DMS53 (cell line): ENCODE measurements around the gene HNRNPC.
A peak's percentile ranks its signal among the peaks of the same experiment; 100 is the strongest.
"Not testable (repeated sequence)": the region's sequence is repeated elsewhere in the genome, so short reads cannot be mapped to it uniquely, and the experiment has no call there.

ENCODE experiments used
- DNase-seq: peaks from one replicate; lab custom pipeline; 2025; lab: John Stamatoyannopoulos, UW

HNRNPC gene

DNA sequence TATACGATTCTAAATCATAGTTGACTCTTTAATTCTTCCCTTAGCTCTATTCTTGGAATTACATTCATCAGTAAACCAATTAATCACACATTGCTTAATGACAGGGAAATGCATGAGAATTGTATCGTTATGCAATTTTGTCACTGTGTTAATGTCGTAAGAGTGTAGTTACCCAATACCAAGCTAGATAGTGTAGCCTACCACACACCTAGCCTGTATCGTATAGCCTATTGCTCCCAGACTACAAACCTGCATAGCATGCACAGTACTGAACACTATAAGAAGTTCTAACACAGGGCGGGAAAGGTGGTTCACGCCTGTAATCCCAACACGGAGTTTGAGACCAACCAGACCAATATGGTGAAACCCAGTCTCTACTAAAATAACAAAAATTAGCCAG is 24.7 kb downstream of the HNRNPC start:
- no peak for DNase-seq

DNA sequence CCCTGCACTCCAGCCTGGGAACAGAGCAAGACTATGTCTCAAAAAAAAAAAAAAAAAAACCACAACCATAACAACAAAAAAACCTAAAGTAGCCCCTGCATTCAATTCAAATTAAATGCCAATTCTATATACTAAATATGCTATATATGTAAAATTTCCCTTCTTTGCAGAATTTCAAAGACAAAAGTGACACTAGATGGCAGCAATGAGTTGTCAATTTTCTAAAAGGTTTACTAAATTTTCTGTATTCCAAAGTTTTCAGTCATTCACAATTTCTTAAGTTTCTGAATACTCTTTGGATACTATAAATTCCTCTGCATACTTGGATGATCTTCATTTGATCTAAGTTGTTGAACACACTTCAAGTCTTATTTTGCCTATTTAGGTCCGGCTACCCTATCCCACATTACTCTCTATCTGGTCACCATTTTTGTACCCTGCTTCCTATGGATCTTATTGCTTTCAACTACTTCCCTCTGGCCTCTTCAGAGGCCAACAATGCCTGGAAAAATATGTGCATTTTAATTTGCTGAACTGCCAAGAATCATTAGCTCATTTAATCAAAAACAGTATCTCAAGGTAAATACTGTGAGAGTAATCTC is 27.9 kb downstream of the HNRNPC start:
- DNase-seq: peak; percentile 2

DNA sequence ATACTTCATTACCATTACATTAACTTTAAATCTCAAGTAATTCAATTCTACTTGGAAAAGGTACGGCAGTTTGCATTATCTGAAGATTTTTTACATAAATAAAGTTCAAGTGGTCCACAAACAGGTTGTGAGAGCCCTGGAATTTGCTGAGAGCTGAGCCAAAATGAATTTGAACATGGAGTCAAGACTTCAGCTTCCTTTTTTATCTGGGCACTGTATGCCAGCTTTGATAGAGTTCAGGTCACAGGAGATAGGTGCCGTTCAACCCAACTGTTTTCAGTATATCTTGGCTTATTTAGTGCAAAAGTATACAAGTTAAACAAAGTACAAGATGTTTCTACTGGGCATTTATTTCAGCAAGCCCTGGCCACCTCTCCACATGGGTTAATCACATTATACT is 28.8 kb downstream of the HNRNPC start:
- no peak for DNase-seq

DNA sequence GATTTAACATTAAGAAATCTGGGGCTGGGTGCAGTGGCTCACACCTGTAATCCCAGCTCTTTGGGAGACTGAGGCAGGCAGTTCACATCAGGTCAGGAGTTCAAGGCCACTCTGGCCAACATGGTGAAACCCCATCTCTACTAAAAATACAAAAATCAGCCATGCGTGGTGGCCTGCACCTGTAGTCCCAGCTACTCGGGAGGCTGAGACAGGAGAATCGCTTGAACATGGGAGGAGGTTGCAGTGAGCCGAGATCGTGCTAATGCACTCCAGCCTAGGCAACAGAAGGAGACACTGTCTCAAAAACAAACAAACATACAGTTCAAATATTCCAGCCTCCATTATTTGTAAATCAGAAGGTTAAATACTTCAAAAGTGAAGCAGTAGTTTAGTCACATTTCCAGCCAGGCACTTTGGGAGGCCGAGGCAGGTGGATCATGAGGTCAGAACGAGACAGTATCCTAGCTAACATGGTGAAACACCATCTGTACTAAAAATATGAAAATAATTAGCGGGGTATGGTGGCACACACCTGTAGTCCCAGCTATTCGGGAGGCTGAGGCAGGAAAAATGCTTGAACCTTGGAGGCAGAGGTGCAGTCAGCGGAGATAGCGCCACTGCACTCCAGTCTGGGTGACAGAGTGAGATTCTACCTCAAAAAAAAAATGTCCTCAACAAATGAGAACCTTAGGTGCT is 30.3 kb downstream of the HNRNPC start:
- DNase-seq: peak; percentile 46

DNA sequence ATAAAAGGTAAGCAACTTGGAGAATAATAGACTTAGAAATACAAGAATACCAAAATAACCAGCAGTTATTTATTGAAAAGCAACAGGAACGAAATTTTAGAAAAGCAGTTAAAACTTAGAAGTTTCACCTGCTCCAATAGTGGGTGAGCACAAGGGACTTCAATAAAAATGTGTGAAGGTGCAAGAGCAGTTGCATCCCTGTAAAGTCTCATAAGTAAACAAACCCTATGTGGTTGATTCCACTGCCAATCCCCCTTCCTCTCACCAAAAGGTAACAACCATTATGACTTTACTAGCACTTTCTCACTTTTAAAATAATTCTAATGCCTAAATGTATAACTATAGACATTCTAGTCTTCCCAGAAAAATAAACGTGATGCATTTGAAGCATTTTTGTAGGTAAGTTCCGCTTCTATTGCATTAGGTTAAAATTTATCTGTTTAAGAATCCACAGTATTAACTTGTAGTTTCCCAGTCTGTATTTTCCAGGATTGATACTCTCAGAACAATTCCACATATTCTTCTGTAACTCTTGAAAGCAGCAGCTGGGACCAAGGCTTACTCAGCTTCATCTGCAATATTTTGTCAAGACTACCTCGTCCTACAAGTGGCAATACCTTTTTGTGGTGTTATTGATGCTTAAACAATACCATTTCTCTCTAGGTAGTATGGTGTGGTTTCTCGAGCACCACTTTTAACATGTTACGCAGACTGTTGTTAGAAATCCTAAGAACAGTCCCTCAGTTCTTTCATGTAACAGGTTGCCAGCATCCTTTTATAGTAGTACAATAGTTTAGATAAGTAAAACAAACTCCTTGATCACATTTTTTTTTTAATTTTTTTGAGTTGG is 32.1 kb downstream of the HNRNPC start:
- DNase-seq: no peak

DNA sequence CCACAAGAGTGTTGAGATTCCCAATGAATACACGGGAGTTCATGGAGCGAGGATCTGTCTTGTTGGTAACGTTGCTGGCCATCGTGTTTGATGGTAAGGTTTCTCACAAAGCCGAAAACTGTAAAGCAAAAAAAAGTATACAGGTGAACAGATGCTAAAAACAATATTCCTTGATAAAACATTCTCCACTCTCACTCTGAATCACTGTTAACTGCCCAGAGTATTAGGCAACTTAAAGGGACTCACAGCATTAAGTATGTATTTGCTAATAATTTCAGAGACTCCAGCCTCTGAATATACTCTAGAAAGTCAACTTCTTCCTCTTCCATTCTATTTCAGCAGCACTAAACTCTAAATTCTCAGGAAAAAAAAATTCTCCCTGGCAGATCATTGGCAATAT is 35.1 kb downstream of the HNRNPC start:
- DNase-seq: no peak

DNA sequence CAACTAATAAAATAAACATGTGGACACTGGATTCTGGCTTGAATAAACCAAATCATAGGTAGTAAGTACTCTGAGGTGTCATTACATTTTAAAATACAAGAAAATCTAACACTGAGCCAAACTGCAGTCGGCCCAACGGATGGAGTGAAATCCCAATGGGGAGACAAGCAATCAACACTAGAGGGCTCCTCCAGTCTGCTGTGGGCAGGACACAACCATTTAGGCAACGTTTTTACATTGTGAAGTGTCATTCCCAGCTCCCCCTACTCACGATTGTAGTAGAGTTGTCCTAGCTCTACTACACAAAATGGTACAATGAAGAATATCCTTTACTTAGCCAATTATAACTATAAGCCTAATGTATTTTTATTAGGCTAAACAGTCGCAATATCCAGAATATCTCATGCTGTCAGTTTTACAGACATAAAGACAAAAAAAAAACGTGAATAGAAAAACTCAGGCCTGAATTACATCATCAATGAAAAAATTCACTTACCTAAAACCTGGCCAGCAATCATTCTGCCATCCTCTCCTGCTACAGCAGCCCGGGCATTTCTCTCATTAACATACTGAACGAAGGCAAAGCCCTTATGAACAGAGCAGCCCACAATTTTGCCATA is 35.7 kb downstream of the HNRNPC start:
- DNase-seq: no peak

DNA sequence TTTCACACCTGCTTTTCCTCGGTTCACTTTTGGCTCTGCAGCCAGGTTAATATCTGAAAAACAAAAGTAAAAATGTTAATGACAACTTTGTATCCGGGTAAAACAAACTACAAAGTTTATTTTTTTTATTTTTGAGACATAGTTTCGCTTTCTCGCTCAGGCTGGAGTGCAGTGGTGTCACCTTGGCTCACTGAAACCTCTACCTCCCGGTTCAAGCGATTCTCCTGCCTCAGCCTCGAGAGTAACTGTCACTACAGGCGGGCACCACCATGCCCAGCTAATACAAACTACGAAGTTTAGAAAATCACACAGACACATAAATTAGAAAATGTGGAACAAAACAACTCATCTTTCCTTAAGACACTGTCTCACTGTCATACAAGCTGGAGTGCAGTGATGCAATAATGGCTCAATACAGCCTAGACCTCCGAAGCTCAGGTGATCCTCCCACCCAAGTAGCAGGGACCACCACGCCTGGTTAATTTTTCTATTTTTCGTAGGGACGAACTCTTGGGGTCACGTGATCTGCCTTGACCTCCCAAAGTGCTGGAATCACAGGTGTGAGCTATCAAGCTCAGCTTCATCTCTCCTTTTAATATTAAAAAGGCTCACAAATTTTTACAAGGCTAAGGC is 38.1 kb downstream of the HNRNPC start:
- no peak for DNase-seq

DNA sequence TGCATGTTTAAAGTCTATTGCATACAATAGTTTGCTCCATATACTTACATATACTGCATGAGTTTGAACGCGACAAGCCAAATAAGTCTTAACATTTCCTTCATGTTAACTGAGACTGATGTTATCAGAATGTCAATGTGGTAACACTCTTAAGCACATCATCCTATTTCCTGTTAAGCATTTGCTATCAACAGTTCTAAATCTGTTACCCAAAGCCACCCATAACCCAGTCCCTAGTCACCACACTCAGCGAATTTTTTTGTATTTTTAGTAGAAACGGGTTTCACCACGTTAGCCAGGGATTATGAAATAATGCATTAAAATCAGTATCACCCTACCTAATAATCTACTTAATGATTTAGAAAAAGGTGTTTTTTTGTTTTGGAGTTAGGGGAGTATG is 39.4 kb downstream of the HNRNPC start:
- no peak for DNase-seq

DNA sequence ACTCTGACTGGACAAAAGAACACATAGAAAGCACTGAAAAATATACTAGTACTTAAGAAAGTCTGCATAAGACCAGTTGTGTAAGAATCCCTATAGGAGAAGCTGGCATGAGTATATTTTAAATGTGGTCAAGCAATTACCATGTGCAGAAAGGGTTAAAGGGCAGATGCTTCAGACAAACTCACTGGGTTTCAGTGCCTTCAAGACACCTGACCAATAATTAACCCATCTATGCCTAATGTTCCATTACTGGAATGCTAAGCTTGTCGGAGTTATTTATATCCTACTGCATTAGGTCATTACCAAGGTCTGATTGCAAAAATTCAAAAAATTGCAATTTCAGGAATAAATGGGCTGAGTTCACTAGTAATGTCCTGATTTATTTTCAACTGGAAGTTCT is 41.3 kb downstream of the HNRNPC start:
- no peak for DNase-seq

DNA sequence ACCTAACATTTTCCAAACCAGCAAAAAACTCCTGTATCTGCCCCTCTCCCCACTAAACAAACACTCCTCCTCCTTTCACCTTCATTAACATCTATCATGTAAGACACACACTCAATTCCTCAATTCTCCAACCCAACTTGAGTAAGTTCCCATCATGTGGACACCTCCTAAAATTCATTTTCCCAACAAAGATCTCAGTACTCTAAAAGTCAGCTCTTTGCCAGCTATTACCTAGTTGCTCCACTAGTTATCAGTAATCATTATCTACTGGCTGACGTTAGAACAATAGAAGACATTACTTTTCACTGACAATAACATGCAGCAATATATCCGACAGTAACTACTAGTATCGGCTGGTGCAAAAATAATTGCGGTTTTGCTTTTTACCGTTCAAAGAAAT is 42.1 kb downstream of the HNRNPC start:
- DNase-seq: no peak

DNA sequence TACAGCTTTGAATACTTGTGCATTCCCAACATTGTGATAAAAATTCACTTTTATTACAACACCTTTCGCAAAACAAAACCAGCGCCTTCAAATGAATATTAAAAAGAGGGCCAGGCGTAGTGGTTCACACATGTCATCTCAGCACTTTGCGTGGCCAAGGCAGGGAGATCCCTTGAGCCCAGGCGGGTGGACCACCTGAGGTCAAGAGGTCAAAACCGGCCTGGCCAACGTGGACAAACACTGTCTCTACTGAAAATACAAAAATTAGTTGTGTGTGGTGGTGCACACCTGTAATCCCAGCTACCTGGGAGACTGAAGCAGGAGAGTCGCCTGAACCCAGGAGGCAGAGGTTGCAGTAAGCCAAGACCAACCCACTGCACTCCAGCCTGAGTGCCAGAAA is 42.8 kb downstream of the HNRNPC start:
- no peak for DNase-seq

DNA sequence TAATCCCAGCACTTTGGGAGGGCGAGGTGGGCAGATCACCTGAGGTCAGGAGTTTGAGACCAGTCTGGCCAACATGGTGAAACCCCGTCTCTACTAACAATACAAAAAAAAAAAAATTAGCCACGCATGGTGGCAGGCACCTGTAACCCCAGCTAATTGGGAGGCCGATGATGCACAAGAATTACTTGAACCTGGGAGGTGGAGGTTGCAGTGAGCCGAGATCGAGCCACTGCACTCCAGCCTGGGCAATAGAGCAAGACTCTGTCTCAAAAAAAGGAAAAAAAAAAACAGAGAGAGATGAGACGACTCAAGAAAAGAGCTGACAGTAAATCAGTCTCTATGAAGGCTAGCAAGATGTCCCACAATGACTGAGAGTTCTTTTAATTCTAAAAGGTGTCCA is 44.1 kb downstream of the HNRNPC start:
- not testable (repeated sequence) for DNase-seq

DNA sequence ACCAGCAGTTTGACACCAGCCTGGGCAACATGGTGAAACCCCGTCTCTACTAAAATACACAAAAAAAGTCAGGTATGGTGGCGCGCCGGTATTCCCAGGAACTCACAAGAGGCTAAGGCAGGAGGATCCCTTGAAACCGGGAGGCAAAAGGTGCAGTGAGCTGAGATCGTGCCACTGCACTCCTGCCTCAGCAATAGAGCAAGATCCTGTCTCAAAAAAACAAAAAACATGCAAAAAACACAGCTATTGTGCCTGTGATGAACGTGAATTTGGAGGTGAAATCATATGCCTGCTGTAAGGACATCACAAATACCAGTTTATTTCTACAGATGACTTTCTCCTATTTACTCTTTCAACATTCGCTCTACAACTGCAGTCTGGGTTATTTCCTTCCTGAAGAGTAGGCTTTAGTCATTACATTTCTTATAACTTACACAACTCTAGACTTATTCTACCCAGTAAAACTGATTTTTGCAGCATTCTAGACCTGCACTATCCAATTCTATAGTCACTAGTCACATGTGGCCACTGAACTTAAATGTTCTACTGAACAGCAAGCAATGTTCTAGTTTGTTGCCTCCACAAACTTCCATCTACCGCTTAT is 48.3 kb downstream of the HNRNPC start:
- no peak for DNase-seq

DNA sequence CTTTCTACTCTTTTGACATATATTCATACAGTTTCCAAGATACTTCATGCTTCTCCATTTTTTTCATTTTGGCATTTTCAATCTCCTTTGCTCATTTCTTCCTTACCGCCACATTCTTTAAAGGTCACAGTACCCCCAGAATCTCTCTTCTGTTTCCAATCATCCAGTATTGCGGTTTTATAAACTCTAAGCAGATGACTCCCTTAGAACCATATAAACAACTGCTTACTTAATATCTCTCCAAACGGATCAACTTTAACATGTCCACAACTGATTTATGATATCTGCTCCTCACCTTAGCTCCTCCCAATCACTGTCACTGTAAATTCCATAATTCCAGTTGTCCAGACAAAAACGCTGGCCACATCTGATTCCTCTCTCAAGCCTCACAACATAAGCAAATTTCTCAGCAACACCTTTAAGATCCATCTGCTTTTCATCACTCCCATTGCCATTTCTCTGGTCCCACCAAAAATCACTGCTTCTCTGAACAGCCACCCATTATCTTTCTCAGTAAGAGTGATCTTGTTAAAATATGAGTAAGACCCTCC is 49.6 kb downstream of the HNRNPC start:
- no peak for DNase-seq

DNA sequence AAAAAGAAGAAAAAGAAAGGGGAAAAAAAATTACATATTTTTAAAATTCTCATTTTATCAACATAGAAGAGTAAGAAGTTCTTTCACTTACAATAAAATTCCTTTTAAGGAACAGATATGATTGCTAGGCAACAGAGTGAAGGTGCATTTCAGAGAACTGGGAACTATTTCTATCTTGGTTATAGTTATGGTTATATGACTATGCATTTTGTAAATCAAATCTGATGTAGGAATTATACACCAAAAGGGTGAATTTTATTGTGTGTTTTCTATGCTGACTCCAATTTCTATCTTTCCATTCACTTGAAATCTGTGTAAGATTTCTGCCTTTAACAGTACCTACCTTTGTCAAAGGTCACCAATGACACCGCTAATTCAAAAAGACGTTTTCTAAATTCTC is 50.1 kb downstream of the HNRNPC start:
- DNase-seq: no peak

DNA sequence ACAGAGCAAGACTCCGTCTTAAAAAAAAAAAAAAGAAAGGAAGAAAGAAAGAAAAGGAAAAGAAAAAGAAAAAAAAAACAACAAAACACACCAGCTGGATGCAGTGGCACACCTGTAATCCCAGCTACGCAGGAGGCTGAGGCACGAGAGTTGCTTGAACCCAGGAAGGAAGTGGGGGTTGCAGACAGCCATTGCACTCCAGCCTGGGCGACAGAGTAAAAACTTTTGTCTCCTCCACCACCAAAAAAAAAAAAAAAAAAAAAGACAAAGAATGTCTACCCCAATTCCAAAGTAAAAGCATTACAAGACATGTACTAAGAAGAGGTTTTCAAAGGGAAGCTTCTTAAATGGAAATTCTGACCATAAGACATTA is 53.4 kb downstream of the HNRNPC start:
- DNase-seq: no peak

DNA sequence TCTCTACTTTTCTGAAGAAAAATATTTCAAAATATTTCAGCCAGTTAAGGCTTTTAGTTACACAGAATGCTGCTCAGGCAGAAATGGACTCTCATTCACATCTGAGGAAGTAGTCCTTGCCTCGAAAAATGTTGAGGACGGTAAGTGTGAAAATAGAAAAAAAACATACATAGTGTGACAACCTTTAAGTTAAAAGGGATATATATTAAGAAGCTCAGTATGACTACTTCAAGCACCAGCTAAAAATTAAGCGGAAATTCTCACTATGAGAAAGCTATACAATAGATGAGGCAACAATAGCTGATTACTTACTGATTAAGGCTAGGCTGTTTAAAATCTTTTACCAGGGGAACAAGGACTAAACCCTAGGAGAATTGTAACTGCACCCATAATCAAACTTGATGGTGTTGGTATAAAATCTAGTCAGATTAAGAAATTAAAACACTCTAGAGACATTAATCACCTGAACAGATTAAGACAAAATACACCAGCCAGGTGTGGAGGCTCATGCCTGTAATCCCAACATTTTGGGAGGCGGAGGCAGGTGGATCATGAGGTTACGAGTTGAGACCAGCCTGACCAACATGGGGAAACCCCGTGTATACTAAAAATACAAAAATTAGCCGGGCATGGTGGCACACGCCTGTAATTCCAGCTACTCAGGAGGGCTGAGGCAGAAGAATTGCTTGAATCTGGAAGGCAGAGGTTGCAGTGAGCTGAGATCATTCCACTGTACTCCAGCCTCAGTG is 53.9 kb downstream of the HNRNPC start:
- no peak for DNase-seq

DNA sequence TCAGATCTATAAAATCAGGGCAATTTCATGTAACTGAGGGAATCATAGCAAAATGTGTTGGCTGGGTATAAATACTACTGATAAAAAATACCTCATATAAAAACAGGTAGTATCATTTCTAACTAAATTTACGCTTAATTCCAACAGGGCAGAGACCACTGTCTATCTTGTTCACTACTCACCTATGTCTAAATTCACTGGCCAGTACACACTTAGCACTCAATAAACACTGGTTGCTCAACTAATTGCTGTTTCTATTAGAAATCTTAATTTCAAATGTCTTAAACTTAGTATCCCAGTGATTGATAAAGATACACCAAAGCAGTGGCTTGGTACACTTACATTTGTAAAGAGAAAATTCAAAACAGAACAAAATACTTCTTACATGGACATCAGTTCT is 55.6 kb downstream of the HNRNPC start:
- no peak for DNase-seq

DNA sequence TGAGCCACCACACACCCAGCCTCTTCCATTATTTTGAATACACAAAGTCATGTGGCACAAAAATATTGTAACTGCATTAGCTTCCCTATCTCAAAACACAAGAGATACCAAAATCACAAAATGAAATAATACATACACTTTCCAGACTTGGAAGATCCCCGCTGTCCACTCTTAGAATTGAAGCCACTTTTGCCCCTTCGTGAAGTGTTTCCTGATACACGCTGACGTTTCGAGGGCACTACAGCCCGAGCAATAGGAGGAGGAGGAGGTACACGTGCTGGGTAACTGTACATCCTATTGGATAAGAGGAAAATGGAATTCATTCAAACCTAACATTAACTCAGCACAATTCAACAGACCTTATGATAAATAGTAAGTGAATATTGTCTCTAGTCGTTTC is 56.4 kb downstream of the HNRNPC start:
- DNase-seq: not testable (repeated sequence)

DNA sequence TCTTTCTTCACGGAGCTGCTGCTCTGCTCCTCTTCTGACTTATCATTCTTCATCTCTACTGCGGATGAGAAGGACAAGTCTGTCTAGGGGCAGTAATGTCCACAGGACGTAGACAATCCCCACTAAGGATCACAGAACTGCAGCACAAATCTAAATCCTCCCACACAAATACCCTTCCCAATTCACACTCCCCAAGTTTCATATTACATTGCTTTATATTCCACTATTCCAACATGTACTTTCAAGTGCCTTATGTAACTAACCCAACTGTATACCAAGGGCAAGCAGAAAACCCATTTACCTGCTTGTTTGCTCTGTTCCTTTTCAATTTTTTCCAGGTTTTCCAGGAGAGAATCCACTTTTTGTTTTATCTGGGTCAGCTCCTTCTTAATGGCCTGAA is 57.7 kb downstream of the HNRNPC start:
- no peak for DNase-seq
